Stimulated activated CD4-positive, alpha-beta T cell treated with anti-CD3 and anti-CD28 coated beads, Interleukin-1b, Interleukin-23, amount 100 ng/mL, for 4 hours (primary cell): ENCODE measurements around the gene C20orf204.
"Not testable (repeated sequence)": the region's sequence is repeated elsewhere in the genome, so short reads cannot be mapped to it uniquely, and the experiment has no call there.

Experiments used
- DNase-seq, 2 donors: peaks; one replicate each; pipeline ENCODE4 v3.0.0-alpha.2; 2020; ENCODE audit warnings: low read depth in 2 of 2

The C20orf204 gene

GRCh38 chr20:64083378-64083803 is 47.4 kb downstream of the C20orf204 start:
- DNase-seq: peak; percentile 56 to 69

GRCh38 chr20:64083804-64084684 is 48.1 kb downstream of the C20orf204 start, which contains the start of gene LKAAEAR1:
TSS of gene LKAAEAR1 (minus strand) at chr20:64084398. CDS start at chr20:64084219, 179 bp downstream.
- no peak for DNase-seq

DNA sequence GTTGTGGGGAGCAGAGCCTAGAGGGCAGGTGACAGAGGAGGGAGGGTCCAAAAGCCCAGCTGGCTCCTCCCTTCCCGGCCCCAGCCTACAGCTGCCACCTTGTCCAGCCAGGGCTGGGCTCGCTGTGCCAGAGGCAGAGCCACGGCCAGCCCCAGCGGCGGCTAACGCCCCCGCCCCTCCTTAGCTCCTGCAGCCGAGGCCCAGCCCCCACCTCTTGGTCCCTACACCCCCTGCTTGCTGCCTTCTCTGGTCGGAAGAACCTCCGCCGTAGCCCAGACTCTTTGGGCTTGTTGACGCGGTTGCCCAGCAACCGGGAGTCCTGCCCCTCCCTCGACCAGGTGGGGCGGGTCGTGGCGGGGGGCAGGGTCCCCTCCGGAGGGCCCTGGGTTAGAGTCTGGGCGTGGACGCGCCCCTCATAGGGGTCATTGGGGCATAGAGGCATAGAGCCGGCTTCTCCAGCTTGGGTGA is 48.7 kb downstream of the C20orf204 start:
- no peak for DNase-seq

- no peak for DNase-seq
These were observed 50.8 kb downstream of the C20orf204 start for GRCh38 chr20:64086801-64087200.

DNA sequence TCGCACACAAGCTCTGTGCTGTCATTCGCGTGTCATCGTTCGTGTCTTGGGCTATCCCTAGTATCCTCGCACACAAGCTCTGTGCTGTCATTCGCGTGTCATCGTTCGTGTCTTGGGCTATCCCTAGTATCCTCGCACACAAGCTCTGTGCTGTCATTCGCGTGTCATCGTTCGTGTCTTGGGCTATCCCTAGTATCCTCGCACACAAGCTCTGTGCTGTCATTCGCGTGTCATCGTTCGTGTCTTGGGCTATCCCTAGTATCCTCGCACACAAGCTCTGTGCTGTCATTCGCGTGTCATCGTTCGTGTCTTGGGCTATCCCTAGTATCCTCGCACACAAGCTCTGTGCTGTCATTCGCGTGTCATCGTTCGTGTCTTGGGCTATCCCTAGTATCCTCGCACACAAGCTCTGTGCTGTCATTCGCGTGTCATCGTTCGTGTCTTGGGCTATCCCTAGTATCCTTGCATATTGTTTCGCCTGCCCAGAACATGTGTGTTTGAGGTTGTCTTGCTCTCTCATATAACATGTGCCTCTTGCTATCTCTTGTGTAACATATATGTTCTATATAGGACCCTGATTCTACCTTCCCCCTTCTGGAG is 51.3 kb downstream of the C20orf204 start:
- not testable (repeated sequence) for DNase-seq

DNA sequence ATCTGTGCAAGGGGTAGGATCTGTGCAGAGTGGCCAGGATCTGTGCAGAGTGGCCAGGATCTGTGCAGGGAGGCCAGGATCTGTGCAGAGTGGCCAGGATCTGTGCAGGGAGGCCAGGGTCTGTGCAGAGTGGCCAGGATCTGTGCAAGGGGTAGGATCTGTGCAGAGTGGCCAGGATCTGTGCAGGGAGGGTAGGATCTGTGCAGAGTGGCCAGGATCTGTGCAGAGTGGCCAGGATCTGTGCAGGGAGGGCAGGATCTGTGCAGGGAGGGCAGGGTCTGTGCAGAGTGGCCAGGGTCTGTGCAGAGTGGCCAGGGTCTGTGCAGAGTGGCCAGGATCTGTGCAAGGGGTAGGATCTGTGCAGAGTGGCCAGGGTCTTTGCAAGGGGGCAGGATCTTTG is 52.6 kb downstream of the C20orf204 start:
- not testable (repeated sequence) for DNase-seq
